ENCODE data around the gene RBM25.

The RBM25 gene

GRCh38 chr14:73172500-73172899 lies 114.2 kb downstream of the RBM25 start:
- no peak for DNase-seq

GRCh38 chr14:73173092-73173735 lies 114.9 kb downstream of the RBM25 start:
- DNase-seq = no peak
